K562 (cell line): ENCODE measurements around the gene VDR. TPM values are rescaled to one million over a fixed set of nuclear protein-coding genes. Genes with fewer than 3 reads are reported as not detected.

ENCODE experiments used
- FOSL1 ChIP-seq: fragments of 200-800 bp; sonication (Bioruptor generic); conservative IDR thresholded peaks from 2 replicates; pipeline ENCODE4 v1.6.1; 2016; ENCODE audit warnings: missing genetic modification characterization, missing compliant biosample characterization
- KLF13 ChIP-seq: fragments of 450-650 bp; IDR thresholded peaks from 2 replicates; pipeline ENCODE4 v1.6.1; 2016; ENCODE audit warnings: missing genetic modification characterization, low read depth, mild to moderate bottlenecking, missing compliant biosample characterization, moderate library complexity, borderline replicate concordance
- NCOA4 ChIP-seq: fragments of 450-650 bp; IDR thresholded peaks from 2 replicates; pipeline ENCODE4 v1.6.1; 2018; ENCODE audit warnings: mild to moderate bottlenecking; ENCODE audit not compliant: partially characterized antibody
- PHF8 ChIP-seq: fragments of 200-600 bp; sonication (generic); IDR thresholded peaks from 2 replicates; pipeline ENCODE4 v1.6.1; 2012; ENCODE audit warnings: mixed run types, mild to moderate bottlenecking, inconsistent platforms, low read length, moderate library complexity, borderline replicate concordance
- POLR2AphosphoS2 ChIP-seq: IDR thresholded peaks from 2 replicates; pipeline ENCODE4 v1.6.1; 2012; ENCODE audit warnings: low read length, improper control_type of control experiment
- RBM15 ChIP-seq: fragments of 200-400 bp; formaldehyde crosslinking; IDR thresholded peaks from 2 replicates; pipeline ENCODE4 v1.6.1; 2018; ENCODE audit warnings: mild to moderate bottlenecking, low read length, moderate library complexity; ENCODE audit not compliant: insufficient read depth
- RCOR1 ChIP-seq, 2 experiments: IDR thresholded peaks; 2 replicates each; pipeline ENCODE4 v1.6.1; 2012; ENCODE audit warnings: low read depth in 2 of 2, low read length in 2 of 2, borderline replicate concordance in 1 of 2, improper control_type of control experiment in 1 of 2
- SIN3A ChIP-seq, 2 experiments: fragments of 150-350 bp in 1 of 2; IDR thresholded peaks; 2 replicates each; pipeline ENCODE4 v1.6.1; 2011 to 2016; ENCODE audit warnings: borderline replicate concordance in 2 of 2, low read depth in 2 of 2, low read length in 2 of 2, mild to moderate bottlenecking in 2 of 2, moderate library complexity in 2 of 2; ENCODE audit not compliant: control insufficient read depth in 1 of 2
- SMAD4 ChIP-seq: fragments of 250-450 bp; sonication (Bioruptor Pico); conservative IDR thresholded peaks from 2 replicates; pipeline ENCODE4 v1.8.0; 2021; ENCODE audit warnings: inconsistent platforms, mild to moderate bottlenecking, moderate library complexity
- ZFP91 ChIP-seq: sonication (generic); formaldehyde crosslinking; IDR thresholded peaks from 2 replicates; pipeline ENCODE4 v1.8.0; 2022; ENCODE audit warnings: mild to moderate bottlenecking, missing genetic modification reagents
- ZNF124 ChIP-seq: sonication (generic); formaldehyde crosslinking; IDR thresholded peaks from 2 replicates; pipeline ENCODE4 v1.8.1; 2022; ENCODE audit warnings: missing genetic modification reagents
- ZNF586 ChIP-seq: fragments of 450-650 bp; formaldehyde crosslinking; conservative IDR thresholded peaks from 2 replicates; pipeline ENCODE4 v1.4.0; 2020; ENCODE audit warnings: mild to moderate bottlenecking, moderate library complexity
- polyA plus RNA-seq, 8 experiments: library from polyadenylated mRNA; depleted of rRNA in 4 of 8; stranded (reverse) in 5 of 8; unstranded in 3 of 8; fragments of >200 nt; fragmentation: Nextera tagmentation in 2 of 8; fragmentation: Illumina TruSeq in 1 of 8; extraction: Ambion mirVana in 2 of 8; extraction: Trizol in 1 of 8; gene quantifications; 2 replicates each; pipeline versions ENCODE4 v1.2.1 to v1.2.3, GENCODE V29; 2011 to 2014; ENCODE audit warnings: inconsistent platforms in 1 of 8, missing spikeins in 1 of 8
- total RNA-seq, 7 experiments: library from RNA; depleted of rRNA in 6 of 7; stranded (reverse); fragments of >200 nt in 6 of 7; fragmentation: Illumina TruSeq in 2 of 7; extraction: Trizol in 2 of 7; gene quantifications; 2 replicates each; pipeline versions ENCODE4 v1.2.1 to v1.2.3, GENCODE V29; 2011 to 2021; ENCODE audit warnings: low replicate concordance in 1 of 7
- TF ChIP-seq, protein P1 (sequence below): fragments of 450-650 bp; IDR thresholded peaks from 2 replicates; pipeline ENCODE4 v1.6.1; 2017; ENCODE audit warnings: antibody characterized with exemption, mild to moderate bottlenecking
- TF ChIP-seq, protein P2 (sequence below): fragments of 250-450 bp; sonication (Bioruptor Pico); IDR thresholded peaks from 2 replicates; pipeline ENCODE4 v1.4.0; 2020; ENCODE audit warnings: mild to moderate bottlenecking, moderate library complexity, borderline replicate concordance
- TF ChIP-seq, protein P3 (sequence below): fragments of 250-450 bp; sonication (Bioruptor Pico); IDR thresholded peaks from 2 replicates; pipeline ENCODE4 v1.5.0; 2021; ENCODE audit warnings: mild to moderate bottlenecking, borderline replicate concordance

Gene VDR
- total and polyA plus RNA-seq, 9 of the 15 experiments (the other 6 are each of a cell fraction or from before 2014, with no cell fraction given), result 0.61 to 4.8 (median 2.0) TPM

GRCh38 chr12:47867495-47867941 is 37.3 kb downstream of the VDR start (continued):
- no peak for TF ChIP-seq POLR2AphosphoS2
- TF ChIP-seq ZNF586 (CRISPR knock-in tag), result no peak
- no peak for TF ChIP-seq NCOA4
- TF ChIP-seq, protein P1, sequence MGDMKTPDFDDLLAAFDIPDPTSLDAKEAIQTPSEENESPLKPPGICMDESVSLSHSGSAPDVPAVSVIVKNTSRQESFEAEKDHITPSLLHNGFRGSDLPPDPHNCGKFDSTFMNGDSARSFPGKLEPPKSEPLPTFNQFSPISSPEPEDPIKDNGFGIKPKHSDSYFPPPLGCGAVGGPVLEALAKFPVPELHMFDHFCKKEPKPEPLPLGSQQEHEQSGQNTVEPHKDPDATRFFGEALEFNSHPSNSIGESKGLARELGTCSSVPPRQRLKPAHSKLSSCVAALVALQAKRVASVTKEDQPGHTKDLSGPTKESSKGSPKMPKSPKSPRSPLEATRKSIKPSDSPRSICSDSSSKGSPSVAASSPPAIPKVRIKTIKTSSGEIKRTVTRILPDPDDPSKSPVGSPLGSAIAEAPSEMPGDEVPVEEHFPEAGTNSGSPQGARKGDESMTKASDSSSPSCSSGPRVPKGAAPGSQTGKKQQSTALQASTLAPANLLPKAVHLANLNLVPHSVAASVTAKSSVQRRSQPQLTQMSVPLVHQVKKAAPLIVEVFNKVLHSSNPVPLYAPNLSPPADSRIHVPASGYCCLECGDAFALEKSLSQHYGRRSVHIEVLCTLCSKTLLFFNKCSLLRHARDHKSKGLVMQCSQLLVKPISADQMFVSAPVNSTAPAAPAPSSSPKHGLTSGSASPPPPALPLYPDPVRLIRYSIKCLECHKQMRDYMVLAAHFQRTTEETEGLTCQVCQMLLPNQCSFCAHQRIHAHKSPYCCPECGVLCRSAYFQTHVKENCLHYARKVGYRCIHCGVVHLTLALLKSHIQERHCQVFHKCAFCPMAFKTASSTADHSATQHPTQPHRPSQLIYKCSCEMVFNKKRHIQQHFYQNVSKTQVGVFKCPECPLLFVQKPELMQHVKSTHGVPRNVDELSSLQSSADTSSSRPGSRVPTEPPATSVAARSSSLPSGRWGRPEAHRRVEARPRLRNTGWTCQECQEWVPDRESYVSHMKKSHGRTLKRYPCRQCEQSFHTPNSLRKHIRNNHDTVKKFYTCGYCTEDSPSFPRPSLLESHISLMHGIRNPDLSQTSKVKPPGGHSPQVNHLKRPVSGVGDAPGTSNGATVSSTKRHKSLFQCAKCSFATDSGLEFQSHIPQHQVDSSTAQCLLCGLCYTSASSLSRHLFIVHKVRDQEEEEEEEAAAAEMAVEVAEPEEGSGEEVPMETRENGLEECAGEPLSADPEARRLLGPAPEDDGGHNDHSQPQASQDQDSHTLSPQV, result peak; percentile 83
- TF ChIP-seq ZFP91, result no peak
- no peak for TF ChIP-seq RBM15
- TF ChIP-seq ZNF124 (CRISPR knock-in tag), result no peak
- peak; percentile 91 for TF ChIP-seq FOSL1 (tag)
- peak; percentile 55; the same call in 1 of the 2 replicates for TF ChIP-seq SMAD4 (CRISPR knock-in tag)
- no peak for TF ChIP-seq SIN3A (IDR thresholded peaks at IDR 0.05; ENCODE audit: borderline replicate concordance in 2 of 2, control insufficient read depth in 1 of 2, low read depth in 2 of 2, low read length in 2 of 2)
- TF ChIP-seq, protein P2, sequence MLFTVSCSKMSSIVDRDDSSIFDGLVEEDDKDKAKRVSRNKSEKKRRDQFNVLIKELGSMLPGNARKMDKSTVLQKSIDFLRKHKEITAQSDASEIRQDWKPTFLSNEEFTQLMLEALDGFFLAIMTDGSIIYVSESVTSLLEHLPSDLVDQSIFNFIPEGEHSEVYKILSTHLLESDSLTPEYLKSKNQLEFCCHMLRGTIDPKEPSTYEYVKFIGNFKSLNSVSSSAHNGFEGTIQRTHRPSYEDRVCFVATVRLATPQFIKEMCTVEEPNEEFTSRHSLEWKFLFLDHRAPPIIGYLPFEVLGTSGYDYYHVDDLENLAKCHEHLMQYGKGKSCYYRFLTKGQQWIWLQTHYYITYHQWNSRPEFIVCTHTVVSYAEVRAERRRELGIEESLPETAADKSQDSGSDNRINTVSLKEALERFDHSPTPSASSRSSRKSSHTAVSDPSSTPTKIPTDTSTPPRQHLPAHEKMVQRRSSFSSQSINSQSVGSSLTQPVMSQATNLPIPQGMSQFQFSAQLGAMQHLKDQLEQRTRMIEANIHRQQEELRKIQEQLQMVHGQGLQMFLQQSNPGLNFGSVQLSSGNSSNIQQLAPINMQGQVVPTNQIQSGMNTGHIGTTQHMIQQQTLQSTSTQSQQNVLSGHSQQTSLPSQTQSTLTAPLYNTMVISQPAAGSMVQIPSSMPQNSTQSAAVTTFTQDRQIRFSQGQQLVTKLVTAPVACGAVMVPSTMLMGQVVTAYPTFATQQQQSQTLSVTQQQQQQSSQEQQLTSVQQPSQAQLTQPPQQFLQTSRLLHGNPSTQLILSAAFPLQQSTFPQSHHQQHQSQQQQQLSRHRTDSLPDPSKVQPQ (CRISPR knock-in tag), result no peak
- TF ChIP-seq KLF13, result no peak
- TF ChIP-seq RCOR1 (IDR thresholded peaks at IDR 0.05; ENCODE audit: borderline replicate concordance in 1 of 2, low read depth in 2 of 2, low read length in 2 of 2), result peak in 1 of 2 experiments; percentile 27; a peak in 1 of 4 replicates
- TF ChIP-seq, protein P3, sequence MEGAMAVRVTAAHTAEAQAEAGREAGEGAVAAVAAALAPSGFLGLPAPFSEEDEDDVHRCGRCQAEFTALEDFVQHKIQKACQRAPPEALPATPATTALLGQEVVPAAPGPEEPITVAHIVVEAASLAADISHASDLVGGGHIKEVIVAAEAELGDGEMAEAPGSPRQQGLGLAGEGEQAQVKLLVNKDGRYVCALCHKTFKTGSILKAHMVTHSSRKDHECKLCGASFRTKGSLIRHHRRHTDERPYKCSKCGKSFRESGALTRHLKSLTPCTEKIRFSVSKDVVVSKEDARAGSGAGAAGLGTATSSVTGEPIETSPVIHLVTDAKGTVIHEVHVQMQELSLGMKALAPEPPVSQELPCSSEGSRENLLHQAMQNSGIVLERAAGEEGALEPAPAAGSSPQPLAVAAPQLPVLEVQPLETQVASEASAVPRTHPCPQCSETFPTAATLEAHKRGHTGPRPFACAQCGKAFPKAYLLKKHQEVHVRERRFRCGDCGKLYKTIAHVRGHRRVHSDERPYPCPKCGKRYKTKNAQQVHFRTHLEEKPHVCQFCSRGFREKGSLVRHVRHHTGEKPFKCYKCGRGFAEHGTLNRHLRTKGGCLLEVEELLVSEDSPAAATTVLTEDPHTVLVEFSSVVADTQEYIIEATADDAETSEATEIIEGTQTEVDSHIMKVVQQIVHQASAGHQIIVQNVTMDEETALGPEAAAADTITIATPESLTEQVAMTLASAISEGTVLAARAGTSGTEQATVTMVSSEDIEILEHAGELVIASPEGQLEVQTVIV, result no peak
- TF ChIP-seq PHF8, result no peak
